Dermis blood vessel endothelial cell (primary cell): ENCODE measurements around the gene TTC34. TPM values are rescaled to one million over a fixed set of nuclear protein-coding genes. Genes with fewer than 3 reads are reported as not detected.
"Not testable (repeated sequence)": the region's sequence is repeated elsewhere in the genome, so short reads cannot be mapped to it uniquely, and the experiment has no call there.

Experiments
- DNase-seq: peaks from one replicate; pipeline ENCODE4 v3.0.0; 2010
- total RNA-seq: library from RNA; depleted of rRNA; stranded (reverse); fragments of >200 nt; gene quantifications from 2 replicates; pipeline ENCODE4 v1.2.3, GENCODE V29; 2014

The TTC34 gene
- total RNA-seq, 1 donor from 2014 or later = under 0.01 TPM

DNA sequence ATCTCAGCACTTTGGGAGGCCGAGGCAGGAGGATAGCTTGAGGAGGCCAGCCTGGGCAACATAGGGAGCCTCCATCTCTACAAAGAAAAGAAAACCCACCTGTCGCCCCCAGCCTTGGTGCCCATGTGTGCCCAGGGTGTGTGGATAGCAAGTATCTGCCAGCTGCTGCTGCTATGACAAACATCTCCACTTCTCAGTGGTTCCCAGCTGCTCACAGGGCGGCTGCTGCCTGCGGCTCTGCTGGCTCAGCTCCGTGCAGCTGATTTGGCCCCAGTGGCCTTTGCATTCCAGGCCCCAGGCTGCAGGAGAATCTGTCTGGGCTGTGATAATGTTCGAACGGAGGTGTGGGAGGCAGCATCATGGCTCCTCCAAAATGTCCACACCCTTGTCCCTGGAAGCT is 10.6 kb upstream of the TTC34 start:
- no peak for DNase-seq

DNA sequence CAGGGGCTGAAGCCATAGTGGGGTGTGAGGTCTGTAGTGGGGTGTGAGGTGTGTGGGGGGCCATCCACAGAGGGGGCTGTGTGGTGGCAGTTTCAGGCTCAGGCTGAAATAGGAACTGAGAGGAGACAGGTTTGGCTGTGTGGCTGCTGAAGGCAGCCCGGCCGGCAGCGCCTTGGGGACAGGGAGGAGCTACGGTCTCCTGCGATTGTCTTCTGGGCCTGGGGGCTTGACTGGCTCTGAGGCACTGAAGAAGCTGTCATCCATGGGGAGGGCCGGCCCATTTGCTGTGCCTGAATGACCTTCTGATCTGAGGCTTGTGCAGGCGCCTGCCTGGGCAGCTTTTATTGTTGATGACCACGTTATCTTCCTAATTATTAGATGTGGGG is 10.0 kb upstream of the TTC34 start:
- no peak for DNase-seq

DNA sequence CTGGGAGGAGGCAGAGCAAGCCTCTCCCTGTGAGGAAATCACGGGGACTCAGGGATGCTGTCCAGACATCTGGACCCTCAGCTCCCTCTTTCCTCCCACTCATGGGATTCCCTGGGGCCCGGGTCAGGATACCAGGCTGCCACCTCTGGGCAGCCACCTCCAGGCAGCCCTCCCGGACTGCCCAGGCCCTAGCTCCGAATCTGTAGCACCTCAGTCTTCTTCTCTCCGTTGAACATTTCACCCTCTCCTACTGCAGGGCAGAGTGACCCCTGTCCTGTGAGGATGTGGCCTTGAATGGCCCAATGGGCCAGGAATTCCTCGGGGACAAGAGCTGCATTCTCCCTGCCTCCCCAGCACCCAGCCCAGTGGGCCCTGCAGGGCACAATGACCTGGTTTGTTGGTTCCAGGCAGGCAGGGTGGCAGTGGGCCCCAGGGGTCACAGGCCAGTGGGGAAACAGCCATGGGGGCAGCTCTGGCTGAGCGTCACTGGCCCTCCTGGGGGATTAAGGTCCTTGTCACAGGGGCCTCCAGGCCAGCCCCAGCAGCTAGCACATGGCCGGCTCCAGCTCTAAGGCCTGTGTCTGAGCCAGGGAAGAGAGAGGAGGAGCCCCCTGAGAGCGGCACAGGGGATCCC is 9.5 kb upstream of the TTC34 start:
- DNase-seq = no peak

DNA sequence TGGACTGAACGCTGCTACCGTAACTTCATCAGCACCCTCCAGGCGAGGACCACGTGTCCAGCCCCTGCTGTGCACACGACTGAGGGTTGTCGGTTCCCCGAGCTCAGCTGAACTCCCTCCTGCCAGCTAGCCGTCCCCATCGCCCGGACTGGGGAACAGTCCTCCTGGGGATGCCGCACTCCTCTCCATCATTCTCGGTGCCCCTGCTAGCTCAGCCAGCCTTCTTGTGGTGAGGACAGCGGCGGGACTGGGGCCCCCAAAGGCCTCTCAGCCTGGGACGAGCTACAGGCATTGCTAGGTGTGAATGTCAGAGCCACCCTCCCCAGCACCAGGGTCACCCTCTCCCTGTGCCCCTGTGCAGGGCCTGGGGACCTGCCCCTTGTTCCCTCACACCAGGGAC is 8.8 kb upstream of the TTC34 start:
- no peak for DNase-seq

DNA sequence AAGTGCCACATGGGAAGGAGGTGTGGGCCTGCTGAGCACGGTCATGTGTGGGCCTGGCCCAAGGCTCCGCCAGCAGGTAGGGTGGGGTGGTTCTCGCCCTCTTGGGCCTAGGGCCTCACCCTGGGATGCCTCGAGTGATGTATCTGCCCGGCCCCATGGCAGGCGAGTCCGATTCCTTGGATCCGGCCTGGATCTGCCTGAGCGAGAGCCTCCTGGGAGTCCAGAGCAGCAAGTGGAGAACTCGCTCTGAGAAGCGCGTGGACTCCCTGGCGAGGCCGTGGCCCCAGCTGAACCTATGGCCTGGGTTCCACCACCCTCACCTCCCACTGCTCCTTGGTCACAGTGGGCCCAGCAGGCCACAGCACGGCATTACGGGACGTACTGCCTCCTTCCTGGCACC is 8.2 kb upstream of the TTC34 start:
- DNase-seq = no peak

DNA sequence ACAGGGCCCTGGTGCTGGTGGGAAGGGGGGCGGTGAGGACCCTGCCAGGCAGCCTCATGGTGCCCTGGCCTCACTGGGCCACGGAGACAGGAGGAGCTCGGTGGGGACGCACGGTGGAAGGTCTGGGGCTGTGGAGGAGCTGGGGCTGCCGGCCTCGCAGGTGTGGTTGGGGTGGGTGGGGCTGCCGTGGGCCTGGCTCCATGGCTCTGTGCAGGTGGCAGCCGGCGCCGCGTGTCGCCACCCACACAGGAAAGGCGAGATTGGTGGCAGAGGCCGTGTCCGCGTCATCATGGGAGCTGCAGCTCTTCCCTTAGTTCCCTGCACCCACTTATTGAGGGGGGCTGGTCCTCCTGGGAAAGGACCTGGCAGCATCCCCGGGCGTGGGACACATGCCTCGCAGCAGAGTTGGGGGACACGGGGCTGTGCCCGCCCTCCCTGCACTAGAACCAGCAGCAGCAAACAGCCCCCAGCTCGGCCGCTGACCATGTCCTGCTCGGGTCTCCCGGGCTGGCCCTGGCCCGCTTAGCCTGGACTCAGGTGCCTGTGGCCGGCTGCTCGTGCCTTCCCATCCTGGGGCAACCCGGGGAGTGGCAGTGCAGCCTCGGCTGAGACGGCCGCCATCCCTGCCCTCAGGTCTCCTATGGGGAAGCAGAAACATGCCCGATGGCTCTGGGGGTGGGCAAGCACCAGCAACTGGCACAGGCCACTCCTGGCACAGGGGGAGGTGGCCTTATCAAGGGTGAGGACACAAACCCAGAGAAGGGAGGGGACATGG is 7.5 kb upstream of the TTC34 start:
- no peak for DNase-seq

DNA sequence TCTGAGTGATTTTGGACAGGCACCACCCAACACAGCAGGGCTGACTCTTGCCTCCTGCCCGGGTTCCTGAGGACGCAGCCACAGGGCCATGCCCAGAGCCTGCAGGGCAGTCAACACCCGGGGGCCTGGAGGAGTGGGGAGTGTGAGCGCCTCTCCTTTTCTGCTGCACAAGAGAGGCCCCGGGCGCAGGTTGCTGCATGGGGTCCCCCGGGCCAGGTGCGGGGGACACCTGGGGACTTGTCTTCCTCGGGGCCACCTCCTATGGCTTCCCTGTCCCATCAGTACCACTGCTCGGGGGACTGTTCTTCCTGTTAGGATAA is 6.9 kb upstream of the TTC34 start:
- DNase-seq = no peak

DNA sequence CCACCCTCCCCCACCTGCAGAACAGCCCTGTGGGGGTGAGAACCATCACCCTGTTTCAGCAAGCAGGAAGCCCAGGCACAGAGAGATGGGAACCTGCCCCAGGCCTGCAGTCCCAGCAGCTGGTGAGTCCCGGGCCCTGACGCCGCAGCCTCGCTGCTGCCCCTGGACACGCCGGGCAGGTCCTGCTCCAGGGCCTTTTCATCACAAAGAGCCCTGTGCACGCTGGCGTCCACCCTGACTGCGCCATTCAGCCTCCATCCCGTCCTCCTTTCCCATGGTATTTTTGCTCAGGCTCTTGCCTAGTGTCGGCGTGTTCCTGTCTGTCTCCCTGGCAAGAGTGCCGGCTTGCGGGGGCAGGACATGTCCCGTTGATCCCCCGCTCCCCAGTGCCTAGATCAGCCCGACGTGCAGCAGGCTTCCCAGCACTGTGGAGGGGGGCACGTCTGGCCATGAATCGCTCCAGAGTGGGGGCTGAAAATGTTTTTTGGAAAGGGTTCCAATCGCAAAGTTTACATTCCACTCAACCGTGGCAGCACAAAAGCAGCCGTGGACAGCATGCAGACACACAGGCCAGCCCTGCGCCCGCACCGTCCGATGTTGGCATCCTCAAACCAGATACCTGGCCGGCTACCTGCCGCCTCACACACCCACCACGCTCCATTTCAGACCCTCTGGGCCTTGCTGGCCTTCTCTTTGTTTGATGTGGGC is 6.3 kb upstream of the TTC34 start:
- DNase-seq = no peak

DNA sequence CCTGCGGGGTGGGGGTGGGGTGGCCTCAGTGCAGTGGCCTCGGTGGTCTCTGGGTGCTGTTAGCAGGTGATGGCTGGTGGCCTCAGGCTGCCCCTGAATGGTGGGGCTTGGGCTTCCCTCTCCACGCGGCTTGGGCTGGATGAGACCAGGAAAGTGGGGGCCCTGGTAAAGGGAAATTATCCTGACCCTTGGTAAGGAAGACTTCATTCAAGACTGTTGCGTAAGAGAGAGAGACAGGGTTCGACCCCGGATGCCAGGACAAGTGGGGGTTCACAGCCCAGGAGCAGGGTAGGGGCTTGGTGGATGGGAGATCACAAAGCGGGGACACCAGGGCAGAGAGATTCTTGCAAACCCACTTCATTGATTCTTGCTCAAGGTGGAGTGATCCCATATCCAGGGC is 5.5 kb upstream of the TTC34 start:
- DNase-seq = no peak

DNA sequence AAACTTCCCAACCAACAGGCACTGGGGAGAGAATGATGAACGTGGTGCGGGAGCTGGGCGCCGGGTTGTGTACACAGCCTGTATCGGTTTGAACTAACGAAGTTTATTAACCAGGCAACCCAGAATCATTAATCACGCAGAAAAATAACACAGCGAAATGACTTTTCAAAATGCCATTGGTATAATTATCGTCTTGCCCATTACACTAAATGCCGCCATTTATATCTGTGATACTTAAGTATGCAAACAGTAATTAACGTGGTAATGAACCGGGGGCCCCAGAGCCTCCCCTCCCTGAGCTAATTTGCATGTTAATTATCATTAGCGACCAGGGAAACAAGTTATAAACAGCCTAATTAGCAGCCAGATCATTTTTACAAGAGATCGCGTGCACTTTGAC is 5.1 kb upstream of the TTC34 start:
- no peak for DNase-seq

DNA sequence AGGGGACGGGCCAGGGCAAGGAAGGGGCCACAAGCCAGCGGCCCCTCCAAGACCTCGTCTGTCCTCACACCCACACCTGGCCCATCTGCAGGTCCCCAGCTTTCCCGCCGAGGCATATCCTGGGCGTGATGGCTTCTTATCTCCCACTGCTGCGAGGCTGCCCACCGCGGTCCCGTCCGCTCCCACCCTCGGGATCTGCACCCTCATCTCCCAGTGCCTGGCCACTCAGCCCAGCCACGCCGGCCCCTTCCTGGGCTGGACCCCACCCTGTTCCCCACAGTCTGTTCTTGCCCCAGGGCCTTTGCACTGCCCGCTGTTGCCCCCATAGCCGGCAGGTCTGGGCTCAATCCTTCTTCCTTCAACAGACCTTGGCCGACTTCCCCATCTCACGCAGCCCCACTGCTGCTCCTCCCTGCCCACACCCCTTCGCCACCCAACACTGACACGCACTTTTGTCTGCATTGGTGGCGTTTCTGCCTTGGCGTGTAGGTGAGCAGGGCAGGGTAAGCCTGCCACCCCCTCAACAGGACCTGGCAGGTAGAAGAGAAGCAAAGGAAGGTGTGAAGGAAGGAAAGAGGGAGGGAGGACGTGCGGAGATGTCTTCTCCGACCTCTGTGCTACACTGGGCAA is 4.4 kb upstream of the TTC34 start:
- DNase-seq = no peak

DNA sequence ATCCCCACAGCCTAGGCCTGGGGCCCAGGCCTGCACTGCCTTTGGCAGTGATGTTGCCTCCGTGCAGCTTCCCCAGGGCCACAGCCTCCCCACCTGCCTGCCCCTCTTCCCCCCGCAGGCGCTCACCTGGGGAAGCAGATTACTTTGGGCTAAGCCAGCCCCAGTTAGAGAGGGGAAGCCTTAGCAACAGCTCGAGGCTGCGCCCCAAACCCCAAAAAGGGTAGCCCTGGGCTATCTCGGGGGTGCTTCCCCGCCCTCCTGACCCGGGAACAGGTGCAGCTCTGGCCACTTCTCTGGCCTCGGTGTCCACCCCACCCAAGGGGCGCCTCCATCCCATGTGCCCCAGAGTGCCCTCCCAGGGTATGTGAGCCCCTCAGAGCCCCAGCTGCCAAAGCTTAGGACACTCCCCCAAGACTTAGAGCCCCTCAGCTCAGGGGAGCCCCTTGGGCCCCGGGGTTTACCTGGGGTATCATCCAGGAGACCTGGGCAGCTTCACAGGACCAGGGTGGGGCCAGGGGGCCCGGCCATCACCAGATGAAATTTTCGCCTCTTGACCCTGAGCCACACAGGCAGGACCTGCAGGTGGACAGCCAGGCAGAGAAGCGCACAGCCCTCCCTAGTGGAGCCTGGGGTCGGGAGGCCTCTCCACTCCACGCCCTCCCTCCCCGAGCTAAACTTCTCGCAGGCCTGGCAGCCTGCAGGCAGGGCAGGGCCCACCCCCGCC is 3.3 kb upstream of the TTC34 start:
- no peak for DNase-seq

DNA sequence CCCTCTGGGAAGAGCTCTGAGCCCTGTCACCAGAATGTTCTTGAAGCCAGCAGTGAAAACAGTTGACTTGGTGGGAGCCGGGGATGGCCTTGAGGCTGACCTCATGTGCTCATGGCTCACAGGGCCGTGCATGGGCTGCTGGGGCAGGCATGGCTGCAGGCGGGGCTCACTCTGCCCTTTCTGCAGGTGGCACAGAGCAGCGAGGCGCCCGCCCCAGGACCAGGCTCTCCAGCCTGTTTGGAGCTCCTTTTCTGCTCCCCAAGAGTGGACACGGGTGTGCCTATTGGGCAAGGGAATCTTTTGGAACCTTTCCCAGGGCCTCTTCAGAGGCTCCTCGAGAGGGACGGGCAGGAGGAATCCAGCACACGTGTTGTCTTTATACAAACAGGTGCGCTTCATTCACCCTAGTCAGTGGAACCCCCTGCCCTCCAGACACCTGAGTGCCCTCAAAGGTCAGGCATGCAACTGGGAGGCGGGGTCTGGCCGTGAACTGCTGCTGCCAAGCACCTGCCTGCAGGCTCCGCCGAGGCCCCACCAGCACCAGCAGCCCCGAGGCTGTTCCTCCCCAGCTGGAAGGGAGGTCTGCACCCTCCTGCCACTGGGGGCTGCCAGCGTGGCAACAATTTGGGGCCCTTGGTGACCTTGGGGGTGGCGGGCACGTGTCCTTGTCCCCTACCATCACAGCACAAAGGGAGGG is 2.6 kb upstream of the TTC34 start:
- DNase-seq = no peak

DNA sequence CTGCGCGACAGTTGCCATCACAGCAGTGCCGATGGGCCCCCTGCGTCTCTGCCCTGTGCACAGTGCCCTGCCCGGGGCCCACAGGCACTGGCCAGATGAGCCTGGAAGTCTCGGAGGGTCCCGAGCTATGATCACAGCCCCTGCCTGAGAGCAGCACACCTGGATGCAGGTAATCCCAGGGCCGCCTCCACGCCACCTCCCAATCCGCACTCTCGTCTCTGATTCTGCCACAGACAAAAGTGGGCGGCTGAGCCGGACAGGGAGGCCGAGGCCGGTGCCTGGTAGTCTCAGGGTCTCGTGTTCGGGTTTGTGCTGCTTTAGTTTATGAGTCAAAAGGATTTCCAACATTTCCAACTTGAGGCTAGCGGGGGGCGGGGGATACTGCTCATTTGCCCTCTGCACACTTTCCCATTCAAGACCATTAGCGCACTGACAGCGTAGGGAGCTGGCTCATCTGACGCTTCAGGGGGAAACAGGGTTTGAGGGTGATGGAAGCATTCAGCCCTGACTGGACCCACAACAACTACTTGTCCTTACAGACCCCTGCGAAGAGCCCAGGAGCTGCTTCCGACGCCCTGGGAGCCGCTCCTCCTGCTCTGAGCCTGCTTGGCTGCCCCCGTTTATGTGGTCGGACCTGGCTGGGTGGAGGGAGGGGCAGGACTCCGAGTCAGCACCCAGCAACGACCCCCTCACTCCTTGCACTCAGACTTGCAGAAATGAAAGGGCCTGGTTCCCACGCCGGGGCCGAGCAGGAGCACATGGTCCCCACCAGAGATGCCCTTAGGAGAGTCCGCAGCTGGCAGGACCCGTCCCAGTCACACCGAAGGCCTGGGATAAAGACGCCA is 1.8 kb upstream of the TTC34 start:
- DNase-seq = no peak

DNA sequence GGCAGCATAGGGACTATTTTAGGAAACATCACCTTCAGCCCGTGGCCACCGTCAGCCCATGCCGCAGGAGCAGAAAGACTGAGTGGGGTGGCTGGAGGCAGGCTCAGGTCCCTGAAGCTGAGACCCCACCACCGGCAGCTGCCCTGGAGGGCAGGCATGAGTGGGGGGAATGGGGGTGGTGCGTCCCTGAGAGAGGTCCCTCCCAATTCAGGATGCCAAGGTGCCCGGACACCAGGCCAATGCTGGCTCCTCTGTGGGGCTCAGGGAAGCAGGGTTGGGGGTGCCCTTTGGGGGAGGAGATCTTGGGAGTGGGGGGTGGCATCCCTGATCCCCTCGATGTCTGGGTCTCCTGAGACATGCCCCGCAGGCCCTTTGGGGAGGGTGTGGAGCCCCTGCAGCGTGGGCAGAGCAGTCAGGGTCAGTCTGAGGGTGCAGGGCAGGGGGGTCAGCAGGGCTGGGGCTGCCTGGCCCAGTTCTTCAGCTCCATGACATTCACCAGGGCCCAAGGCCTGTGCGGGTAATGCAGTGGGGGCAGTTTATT is 998 bp upstream of the TTC34 start:
- no peak for DNase-seq

DNA sequence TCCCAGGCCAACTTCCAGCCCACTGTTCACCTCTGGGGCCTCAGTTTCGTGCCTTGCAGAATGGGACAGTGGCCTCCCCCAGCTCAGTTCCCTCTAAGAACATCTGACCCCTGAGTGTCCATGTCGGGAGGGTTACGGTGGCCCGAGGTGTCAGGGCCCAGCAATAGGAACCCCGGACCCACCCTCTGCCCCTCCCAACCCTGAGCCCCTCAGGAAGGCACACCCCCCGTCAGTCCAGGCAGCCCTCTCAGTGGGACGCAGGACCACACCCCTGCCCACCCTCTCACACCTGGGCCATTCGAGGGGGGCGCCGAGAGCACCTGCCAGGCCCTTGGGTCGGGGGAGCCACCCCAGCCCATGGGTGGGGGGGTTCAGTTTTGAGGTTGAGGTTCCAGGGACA is 447 bp downstream of the TTC34 start:
- DNase-seq = no peak

DNA sequence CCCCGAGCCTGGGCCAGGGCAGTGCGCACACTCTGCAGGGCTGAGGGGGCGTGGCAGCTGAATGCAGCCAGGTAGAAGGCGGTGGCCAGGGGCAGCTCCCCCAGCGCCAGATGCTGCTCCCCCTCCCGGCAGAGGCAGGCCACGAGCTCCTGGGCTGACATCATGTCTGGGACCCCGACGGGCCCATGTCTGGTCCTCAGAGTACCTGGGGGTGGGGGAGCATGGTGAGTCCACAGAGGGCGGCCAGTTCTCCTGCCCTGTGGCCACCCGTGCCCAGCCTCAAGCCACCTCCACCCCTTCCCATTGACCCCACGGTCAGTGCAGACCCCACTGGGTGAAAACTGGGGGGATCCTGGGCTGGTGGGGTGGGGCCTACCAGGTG is 838 bp downstream of the TTC34 start:
- no peak for DNase-seq

DNA sequence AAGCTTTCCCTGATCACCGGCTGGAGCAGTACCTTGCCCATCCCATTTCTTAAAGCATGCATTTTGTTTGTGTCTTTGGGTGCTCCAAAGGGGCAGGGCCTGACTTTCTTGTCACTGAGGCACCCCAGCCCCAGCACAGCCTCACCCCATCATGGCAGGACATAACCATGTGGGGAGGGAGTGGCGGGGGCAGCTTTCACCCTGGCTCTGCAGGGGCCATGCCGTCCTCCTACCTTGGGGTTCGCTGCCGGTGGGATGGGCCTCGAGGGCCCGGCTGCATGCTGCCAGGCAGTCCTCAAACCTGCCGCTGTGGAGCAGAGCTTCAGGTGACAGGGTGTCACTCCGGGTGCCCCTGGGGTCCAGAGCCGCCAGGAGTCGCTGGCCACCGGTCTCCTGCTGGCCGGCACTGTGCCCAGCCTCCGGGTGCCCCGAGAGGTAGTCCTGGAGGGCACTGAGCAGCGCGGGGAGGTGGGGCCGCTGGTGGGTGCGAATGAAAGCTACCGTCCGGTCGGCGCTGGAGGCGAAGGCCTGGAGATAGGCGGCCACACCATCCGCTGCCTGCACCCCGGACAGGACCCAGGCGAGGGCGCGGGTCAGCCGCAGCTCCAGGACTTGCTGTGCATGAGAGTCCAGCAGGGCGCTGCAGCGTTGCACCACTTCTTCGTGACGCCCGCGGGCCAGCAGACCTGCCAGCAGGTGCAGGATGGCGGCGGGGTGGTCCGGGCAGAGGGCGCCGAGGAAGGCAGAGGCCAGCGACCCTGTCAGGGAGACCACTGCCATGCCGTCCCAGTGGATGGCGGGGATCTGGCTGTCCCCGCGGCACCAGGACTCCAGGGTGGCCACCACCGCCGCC is 1.5 kb downstream of the TTC34 start:
- DNase-seq = no peak

DNA sequence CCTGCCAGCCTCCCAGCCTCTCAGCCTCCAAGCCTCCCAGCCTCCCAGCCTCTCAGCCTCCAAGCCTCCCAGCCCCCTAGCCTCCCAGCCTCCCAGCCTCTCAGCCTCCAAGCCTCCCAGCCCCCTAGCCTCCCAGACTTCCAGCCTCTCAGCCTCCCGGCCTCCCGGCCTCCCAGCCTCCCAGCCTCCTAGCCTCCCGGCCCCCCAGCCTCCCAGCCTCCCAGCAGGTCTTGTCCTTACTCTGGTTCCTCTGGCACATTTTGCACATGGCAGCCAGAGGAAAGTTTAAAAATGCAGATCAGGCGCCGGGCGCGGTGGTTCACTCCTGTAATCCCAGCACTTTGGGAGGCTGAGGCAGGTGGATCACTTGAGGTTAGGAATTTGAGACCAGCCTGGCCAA is 2.5 kb downstream of the TTC34 start:
- DNase-seq = not testable (repeated sequence)

DNA sequence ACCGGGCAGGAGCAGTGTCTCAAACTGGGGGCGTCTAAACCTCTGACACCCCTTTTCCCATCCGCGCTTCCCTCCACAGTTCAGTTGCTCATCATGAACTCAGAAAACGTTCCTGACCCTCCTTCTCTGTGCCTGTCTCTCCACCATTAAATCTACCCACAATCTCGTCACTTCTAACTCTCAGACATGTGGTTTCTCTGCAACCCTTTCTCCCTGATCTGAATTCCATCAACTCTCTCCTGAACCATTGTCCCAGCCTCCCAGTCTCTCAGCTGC is 3.8 kb downstream of the TTC34 start:
- no peak for DNase-seq
